Activated CD4-positive, CD25-positive, alpha-beta regulatory T cell treated with anti-CD3 and anti-CD28 coated beads, Interleukin-2, amount 50 U/mL, for 72 hours (primary cell): Measurements from ENCODE around the gene ZBTB2.
"Not testable (repeated sequence)": the region's sequence is repeated elsewhere in the genome, so short reads cannot be mapped to it uniquely, and the experiment has no call there.

ENCODE experiments used
- DNase-seq: peaks from one replicate; pipeline ENCODE4 v3.0.0; 2021

Gene ZBTB2

DNA sequence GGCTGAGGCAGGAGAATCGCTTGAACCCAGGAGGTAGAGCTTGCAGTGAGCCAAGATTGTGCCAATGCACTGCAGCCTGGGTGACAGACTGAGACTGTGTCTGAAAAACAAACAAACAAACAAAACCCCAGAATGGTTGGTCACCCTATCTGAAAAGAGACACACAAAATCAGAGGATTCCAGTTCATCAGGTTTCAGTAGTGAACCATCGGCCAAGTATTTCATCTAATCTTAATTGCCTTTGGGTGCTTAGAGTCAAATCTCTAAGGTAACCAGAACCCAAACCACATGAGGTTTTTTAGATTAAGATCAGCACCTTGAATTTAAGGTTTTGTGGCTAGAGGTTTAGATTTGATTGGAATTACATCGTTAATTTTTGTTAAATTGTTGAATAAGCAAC, 8.3 kb upstream of the ZBTB2 start:
- DNase-seq: no peak

DNA sequence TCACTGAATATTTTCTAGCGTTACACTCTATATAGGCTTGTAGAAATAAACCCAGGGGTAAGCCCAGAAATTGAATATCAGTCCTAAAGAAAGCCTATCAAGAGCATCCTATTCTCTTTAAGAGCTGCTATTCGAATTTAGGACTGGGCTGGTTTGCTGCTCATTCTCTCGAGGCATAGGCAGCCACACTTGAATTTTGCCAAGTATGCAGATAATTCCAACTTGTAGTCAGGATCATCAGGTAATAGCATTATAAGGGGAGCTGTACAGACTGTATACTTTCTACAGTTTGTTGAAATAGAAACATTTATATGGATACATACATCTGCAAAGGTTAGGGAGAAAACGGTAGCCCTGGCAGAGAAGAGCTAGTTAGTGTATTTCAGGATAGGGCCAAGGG, 2.1 kb upstream of the ZBTB2 start:
- no peak for DNase-seq

DNA sequence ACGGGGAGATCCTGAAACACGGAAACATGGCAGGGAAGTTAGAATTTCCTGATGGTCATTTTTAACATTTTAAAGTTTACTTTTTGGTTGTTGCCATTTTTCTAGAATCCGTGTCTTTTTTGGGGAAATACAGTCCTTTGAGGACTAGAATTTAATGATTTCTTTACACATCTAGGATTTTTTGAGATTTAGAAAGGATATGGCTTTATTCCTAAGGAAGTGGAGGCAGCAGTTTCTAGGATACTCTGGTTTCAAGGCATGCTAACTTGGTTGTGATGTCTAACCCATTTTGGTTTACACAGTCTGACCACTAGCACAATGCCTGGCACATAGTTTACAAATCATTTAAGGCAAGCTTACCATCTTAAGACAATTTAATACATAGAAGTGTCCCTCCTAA, 1.1 kb upstream of the ZBTB2 start:
- no peak for DNase-seq

DNA sequence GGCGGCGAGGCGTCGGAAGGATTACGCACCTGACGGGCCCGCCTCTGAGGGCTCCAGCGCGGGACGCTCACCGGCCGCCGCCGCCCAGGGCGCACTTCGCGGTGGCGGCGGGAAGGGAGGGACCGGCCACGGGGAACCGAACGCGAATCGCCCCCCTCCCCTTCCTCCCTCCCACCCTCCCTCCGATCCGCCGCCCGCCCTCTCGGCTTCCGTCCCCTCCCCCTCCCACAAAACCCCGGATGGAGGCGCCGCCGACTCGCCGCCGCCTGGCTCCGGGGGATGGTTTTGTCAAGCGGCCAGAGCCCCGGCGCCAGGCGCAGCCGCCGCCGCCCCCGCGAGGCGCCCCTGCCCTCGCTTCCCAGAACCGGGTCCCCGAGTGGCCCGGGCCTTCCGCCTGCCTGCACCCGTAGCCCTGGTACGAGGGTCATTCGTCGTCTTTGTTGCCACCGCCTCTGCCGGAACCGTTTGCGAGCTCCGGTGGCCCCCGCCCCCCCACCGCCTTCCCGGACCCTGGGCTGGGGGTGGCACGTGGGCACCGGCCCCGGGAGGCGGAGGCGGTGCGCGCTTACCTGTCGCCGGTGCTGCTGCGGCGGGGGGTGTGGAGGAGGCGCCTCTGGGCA, 398 bp downstream of the ZBTB2 start:
- peak; percentile 84 for DNase-seq

DNA sequence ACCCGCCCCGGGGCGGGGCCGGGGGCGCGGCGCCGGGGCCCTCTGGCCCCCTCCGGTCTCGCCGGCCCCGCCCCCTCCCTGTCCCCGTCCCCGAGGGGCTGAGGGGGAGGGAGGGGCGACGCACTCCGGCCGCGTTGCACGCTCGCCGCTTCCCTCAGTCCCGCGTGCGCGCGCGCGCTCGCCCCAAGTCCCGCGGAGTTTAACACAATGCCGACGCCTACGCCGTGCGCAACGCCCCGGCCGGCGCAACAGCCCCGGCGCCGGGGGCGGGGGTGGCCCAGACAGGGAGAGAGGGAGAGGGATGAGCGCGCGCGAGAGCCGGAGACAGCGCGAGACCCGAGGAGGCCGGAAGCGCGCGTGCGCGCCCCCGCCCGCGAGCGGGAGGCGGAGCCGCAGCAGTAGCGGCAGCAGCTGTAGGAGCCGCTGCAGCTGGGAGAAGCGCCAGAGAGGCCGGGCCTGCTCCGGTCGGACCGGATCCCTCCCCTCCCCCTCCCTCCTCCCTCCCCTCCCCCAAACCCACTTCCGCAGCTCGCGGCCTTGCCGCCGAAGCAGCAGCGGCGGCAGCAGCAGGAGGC, 996 bp downstream of the ZBTB2 start:
- peak; percentile 98 for DNase-seq

DNA sequence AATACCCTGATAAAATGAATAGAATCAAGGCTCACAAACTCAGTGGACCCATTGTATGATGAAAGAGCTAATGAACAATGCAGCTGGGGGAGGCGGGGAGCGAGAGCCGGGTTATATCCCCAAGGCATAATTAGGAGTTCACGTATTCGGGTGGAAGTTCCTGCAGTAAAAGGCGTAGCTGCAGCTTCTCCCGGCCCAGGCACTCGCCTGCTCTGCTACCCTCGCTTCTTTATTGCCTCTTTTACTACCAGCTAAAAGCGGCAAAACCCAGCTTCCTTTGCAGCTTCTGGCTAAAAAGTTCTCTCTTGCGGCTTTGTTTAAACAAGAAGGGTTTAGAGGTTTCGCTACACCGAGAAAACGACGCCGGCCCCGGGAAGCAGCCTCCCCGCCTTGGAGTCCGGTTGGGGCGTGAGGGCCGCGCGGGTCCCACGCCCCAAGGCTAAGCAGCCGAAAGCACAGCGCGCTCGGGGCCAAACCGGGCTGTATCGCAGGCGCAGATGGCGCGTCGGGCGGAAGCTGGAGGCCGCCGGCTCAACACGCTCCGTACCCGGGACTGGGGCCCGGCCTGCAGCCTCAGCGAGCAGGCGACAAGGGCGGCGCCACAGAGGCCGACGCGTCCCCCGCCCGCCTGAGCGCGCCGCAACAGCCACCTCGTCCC, 1.6 kb downstream of the ZBTB2 start:
- no peak for DNase-seq

DNA sequence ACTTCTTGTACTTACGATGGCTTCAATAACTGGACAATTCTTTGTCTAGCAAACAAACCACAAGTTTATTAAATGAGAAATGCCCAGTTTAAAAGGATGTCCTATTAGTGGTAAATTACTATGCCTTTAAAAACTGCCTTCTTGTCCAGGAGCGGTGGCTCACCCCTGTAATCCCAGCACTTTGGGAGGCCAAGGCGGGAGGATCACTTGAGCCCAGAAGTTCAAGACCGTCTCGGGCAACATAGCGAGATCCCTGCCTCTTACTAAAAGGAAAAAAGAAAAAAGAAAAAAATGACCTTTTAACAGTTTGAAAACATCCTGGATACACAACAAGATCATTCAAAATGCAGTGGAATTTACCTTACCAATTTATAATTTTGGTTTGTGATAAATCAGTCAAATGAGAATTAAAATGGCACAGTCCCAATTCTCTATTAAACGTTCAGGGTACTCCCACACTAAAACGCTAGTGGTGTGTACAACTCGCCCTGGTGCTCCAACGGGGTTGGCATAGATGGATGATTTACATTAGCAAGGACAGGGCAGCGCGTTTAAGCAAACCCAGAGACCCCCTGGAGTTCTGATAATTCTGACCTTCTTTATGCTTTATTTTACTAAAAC, 2.3 kb downstream of the ZBTB2 start:
- DNase-seq: no peak

DNA sequence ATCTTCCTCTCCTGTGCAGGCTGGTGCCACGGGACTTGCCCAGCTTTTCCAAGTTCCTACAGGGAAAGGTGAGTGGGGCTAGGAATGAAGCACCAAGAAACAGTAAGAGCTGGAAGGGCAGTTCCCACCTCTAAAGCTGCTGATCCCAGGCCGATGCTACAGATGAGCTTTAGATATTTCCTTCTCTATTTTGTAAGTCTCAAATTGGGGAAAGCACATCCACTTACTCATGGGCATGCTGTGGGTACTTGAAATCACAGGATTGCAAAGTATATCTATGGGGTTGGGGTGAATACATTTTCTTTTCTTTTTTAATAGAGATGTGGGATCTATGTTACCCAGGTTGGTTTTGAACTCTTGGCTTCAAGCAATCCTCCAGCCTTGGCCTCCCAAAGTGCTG, 3.1 kb downstream of the ZBTB2 start:
- no peak for DNase-seq

DNA sequence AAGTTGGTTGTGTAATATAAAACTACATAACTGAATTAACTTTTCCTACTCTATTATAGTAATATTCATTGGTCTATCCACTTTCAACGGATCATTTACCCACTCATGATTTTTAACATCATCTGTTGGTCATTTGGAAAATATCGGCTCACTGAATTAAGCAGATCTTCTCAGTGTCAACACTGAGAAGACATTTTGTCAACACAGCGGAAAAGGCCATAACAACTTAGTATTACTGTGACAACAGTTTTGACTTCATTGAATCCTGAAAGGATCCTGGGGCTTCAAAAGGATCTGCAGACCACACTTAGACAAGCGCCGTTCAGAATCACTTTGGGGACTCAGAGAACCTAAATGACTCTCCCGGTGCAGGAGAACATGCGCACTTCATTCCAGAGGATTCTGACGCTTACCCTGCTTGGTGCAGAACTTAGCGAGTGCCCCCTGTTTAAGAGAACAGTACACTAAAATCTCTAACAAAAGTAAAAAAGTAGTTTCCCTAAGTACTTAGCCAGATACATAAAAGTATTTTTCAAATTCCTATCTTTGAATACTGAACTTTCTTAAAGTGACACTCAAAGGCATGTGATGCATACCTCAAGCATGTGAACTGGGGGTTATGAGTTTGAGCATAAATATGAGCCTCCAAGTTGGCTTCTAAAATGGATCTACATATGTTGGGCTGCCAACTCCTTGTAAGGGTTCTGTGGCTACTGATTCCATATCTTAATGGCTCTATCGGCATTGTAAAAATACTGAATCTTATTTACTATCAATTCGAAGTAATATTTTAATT, 4.0 kb downstream of the ZBTB2 start:
- DNase-seq: no peak

DNA sequence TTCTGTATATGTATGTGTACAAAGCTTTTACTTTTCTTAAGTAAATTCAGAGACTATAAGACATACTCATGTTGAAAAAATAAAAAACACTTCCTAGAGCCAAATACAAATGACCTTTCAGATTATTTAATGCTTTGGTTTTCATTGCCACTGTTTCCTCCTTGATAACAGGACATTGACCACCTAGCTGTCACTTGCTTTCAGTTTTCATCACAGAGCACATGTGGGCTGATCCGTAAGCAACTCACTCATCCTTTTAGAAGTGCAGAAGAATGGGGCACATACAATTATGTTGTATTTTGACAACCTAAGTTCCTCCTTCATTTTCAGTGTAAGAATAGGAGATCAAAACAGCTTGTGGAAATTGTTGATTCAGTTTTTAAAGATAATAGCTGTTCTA, 6.2 kb downstream of the ZBTB2 start:
- no peak for DNase-seq

DNA sequence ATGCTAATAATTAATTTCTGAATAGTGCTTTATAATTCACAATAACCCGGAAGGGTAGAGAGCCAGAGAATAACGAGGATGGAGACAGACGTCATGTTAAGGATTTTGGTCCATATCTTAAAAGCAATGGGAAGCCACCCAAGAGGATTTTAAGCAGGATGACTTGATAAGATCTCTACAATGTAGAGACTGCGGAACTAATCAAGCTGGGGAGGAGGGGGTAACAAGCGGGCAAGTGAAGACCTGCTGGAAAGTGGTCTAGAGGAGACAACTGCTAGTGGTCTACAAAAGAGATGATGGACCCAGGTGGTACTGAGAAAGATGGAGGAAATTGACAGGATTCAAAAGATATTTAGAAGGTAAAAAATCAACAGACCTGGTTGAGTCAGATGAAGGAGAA, 7.2 kb downstream of the ZBTB2 start:
- no peak for DNase-seq

DNA sequence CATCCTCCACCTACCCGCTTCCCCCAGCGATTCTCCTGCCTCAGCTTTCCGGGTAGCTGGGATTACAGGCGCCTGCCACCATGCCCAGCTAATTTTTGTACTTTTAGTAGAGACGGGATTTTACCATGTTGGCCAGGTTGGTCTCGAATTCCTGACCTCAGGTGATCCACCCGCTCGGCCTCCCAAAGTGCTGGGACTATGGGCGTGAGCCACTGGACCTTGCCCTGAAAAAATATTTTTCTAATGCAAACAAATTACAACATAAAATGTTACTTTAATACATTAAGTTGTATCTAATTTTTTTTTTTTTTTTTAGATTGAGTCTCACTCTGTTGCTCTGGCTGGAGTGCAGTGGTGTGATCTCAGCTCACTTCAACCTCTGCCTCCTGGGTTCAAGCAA, 8.7 kb downstream of the ZBTB2 start:
- not testable (repeated sequence) for DNase-seq

DNA sequence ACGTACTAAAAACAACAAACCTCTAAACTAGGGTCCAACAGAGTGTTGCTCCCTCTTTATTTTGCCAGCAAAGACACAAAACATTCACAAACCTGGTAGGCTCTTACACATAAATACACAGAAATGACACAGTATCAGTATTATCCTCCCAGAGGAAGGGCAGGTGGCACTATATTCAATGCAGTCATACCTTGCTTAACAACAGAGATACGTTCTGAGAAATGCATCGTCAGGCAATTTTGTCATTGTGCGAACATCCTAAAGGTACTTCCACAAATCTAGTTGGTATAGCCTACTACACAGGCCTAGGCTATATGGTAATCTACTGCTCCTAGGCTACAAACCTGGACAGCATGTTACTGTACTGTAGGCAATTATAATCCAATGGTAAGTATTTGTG, 9.6 kb downstream of the ZBTB2 start:
- no peak for DNase-seq

DNA sequence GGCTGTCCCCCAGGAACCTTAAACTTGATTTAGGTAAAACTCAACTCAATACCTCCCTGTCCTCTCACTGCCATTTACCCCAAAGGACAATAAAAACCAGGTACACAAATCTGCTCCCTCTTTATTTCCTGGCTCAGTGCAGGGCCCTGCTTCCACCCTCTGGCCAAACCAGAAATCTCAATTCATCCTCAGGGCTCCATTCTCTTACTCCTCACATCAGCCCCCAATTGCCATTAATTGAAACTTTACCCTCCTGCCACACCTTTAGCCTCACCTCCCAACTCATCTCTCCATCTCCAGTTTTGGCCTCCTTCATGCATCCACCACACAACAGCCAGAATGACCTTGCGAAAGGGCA, 10.5 kb downstream of the ZBTB2 start:
- no peak for DNase-seq

DNA sequence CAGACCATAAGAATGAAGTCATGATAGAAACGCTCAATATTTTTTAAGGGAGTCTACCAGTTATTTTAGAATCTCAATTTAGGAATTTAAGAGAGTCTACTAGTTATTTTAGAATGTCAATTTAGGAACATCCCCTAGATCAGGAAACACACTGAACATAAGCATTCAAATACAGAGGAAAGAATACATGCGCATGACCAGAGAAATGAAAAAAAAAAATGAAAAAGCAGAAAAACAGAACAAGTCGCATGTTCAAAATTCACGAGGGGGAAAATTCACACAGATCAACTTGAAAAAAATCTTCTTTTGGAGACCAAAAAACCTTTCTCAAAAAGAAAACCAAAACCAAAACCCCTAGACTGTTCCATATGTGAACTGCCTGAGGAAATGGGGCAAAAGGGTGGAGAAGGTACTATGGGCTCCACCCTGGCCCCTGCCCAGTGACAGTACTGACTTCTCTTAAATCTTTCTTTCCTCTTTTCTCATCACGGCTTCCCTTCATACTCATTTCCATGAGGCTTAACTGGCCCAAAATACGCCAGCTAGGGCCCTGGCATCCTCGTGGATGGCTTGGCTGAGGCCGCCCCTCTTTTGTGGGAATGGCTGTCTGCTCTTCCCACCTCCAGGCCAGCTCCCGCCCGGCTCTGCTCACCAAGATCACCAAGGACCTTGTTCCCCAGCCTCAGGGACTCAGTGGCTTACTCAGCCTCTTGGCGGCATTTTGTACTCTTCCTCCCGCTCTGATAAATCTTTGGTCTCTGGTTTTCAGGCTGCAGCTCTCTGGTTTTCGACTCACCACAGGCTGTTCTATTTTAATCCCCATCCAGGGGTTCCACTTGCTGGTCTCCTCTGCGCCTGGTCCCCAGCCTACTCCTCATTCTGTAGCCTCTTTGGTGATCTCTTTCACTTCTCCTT, 11.2 kb downstream of the ZBTB2 start:
- DNase-seq: no peak

DNA sequence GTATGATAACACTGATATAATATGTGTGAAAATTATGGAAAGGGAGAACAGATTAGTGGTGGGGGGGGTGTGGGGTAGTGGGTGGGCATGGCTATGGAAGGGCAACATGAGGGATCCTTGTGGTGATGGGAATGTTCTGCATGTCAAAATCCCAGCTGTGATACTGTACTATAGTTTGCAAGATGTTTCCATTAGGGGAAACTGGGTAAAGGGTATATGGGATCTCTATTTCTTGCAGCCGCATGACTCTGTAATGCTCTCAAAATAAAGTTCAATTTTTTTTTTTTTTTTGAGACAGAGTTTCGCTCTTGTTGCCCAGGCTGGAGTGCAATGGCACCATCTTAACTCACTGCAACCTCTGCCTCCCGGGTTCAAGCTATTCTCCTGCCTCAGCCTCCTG, 14.3 kb downstream of the ZBTB2 start:
- no peak for DNase-seq

DNA sequence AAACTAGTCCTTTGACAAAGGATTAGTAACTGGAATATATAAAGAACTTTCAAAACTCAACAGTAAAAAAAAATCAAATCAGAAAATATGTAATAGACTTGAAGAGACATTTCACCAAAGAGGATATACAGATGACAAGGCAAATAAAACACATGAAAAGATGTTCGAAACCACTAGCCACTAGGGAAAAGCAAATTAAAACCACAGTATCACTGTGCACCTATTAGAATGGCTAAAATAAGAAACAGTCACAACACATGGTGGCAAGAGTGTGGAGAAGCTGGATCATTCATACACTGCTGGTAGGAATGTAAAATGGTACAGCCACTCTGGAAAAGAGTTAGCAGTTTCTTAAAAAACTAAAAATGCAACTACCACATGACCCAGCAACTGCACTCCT, 14.9 kb downstream of the ZBTB2 start:
- no peak for DNase-seq

DNA sequence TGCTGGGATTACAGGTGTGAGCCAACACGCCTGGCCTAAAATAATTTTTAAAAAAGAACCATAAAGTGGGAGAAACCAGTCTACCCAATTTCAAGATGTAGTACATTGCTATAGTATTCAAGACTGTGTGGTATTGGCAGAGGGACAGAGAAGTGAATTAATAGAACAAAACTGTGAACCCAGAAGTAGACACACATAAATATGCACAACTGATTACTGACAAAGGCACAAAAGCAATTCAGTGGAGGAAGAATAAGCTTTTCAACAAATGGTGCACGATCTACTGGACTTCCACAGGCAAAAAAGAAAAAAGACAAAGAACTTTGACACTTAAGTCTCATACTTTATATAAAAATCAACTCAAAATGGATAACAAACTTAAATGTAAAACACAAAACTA, 15.5 kb downstream of the ZBTB2 start:
- DNase-seq: no peak

DNA sequence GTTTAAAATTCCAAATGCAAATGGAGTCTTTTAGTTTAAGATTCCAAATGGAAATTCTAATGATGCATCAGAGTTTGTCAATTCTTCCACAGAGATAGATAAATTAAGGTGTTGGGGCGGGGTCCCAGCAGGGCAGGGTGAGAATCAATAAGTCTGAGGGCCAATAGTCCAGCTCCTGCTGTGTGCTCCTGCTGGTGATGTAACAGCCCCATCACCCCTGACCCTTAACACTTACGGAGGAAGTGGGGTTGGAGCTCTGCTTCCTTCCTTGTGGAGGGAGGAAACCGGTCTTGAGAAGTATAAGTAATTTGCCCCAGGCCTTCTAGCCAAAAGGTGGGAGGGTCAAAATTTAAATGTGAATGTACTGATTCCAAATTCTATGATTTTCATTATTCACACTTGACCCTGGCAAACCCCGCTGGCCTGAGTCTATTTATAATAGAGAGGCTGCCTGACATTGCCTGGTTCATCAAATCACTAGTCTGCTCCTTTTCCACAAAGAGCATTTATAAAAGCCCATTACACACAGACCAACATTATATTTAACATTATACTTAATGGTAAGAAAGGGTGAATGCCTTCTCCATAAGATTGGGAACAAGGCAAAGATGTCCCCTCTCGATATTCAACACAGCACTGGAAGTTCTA, 17.2 kb downstream of the ZBTB2 start:
- no peak for DNase-seq

DNA sequence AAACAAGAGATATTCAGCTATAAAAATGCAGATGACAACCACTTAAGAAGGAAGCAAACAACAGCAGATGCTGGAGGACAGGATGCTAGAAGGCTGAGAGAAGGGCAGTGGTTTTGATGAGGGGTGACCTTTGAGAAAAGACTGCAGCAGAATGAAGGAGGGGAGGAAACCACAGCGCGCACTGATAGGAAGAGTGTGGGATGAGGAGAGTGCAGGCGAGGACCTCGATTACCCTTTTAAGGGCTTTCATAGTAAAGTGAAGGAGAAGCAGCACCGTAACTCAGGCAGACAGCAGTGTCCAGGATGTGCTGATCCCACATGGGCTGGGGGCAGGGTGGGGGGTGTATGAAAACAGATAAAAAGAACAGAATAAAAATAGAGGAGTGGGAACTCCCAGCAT, 19.2 kb downstream of the ZBTB2 start:
- DNase-seq: no peak

DNA sequence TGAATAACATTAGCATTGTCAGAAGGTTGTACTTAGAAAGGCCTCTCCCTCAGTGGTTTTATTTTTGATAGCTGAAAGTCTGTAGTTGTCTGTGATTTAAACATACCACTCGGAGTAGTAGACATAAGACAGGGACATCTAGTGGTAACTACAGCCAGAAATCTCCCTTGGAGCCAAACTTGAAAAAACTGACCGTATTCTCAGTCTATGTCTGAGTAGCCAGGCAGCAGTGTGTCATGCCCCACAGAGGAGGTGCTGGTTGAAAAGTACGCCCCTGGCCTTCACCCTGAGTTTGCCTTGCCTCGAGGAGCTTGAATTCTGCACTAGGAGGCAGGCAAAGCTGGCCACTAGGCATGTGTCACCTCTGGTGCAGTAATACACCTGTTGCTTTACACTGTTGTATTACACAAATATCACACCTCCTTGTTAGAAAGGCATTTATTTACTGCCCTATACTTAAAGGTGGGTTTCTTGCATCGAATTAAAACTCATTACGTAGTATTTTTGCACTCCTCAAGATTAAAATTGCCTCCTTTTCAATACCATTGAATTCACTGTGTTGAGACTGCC, 20.8 kb downstream of the ZBTB2 start:
- DNase-seq: no peak

DNA sequence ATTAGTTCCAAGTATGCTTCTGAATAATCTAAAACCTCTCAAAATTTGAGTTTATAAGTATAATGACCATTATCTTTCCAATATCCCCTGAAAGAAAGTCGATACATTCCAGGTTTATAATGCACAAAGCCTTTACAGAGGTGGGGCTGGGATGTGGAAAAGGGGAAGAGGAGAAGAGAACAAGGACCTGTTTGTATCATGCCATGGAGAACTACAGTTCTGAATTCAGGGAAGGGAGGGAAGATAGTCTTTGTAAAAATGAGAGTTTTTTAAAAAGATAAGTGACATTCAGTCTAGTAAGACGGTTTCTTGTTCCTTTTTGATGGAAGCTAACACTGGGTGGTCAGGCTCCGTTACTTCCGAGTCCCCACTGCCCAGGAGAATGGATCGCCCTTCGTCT, 26.1 kb downstream of the ZBTB2 start:
- DNase-seq: no peak
